22Rv1 (cell line): Measurements from ENCODE around the gene FBLIM1.
A peak's percentile ranks its signal among the peaks of the same experiment; 100 is the strongest.

Source experiments
- ZFX ChIP-seq: fragments of 450-650 bp; IDR thresholded peaks from 2 replicates; pipeline ENCODE4 v1.6.1; 2017; ENCODE audit warnings: antibody characterized with exemption, borderline replicate concordance
- TF ChIP-seq, protein P1 (sequence below): fragments of 450-650 bp; IDR thresholded peaks from 2 replicates; pipeline ENCODE4 v1.5.1; 2017; ENCODE audit warnings: mild to moderate bottlenecking

DNA sequence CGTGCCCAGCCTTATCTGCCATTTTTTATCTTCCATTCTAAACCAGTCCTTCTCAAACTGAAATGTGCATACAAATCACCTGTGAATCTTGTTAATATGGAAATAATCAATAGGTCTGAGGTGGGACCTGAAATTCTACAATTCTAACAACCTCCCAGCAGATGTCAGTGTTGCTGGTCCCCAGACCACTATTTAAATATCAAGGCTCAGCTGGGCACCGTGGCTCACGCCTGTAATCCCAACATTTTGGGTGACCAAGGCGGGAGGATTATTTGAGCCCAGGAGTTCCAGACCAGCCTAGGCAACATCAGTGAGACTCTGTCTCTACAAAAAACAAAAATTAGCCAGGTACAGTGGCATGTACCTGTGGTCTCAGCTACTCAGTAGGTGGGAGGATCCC is 44.8 kb downstream of the FBLIM1 start:
- TF ChIP-seq, protein P1, sequence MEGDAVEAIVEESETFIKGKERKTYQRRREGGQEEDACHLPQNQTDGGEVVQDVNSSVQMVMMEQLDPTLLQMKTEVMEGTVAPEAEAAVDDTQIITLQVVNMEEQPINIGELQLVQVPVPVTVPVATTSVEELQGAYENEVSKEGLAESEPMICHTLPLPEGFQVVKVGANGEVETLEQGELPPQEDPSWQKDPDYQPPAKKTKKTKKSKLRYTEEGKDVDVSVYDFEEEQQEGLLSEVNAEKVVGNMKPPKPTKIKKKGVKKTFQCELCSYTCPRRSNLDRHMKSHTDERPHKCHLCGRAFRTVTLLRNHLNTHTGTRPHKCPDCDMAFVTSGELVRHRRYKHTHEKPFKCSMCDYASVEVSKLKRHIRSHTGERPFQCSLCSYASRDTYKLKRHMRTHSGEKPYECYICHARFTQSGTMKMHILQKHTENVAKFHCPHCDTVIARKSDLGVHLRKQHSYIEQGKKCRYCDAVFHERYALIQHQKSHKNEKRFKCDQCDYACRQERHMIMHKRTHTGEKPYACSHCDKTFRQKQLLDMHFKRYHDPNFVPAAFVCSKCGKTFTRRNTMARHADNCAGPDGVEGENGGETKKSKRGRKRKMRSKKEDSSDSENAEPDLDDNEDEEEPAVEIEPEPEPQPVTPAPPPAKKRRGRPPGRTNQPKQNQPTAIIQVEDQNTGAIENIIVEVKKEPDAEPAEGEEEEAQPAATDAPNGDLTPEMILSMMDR = peak; percentile 43
- no peak for TF ChIP-seq ZFX
